ENCODE data around the gene CD40LG.

DNA sequence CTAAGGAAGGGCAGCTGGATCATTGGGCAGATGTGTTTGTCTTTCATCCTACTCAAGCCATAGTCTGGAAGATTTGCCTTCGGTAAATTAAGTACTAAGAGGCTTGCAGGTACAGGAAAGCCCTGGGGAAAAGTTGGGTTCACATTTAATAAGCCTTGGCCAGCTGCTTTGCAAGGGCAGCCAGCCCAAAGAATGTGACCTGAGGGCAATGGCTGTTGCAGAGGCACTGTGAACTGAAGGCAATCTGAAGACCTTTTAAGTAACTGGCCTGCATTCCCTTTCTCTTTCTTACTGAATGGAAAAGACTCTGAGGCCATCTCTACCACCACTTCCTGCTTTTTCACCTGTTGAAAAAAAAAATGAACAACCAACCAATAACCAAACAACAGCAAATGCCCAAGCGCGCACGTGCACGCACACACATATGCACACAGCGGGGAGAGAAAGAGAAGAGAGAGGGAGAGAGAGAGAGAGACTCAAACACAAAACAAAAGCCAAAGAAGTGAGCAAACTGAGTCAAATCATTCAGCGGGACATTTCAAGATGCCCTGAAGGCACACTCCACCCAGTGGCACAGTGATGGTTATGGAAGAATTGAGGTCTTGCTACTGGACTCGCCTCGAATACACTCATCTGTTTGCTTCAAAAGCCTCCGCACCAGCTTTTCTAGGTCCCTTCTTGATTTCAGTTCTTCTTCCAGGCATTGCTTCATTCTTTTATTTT, 19.6 kb downstream of the CD40LG start:
- no peak for TF ChIP-seq POLR2A (IDR thresholded peaks at IDR 0.05)
- no peak for TF ChIP-seq CTCF (IDR thresholded peaks at IDR 0.05)
